Sciatic nerve (tissue), 2 donors: ENCODE data around the gene GPSM1. TPM values are rescaled to one million over a fixed set of nuclear protein-coding genes. Genes with fewer than 3 reads are reported as not detected.
A peak's percentile ranks its signal among the peaks of the same experiment; 100 is the strongest.
"Not testable (repeated sequence)": the region's sequence is repeated elsewhere in the genome, so short reads cannot be mapped to it uniquely, and the experiment has no call there.

Source experiments
- ATAC-seq: fragments of 200-7000 bp; cut with Tn5 transposase; one replicate; pipeline ENCODE4 v1.9.1; 2020; ENCODE audit warnings: mild to moderate bottlenecking, moderate library complexity
- DNase-seq: peaks from one replicate; pipeline ENCODE4 v3.0.0-alpha.2; 2020; ENCODE audit warnings: low spot score
- intact Hi-C: fragments of 100-400 bp; cut with DNase I; formaldehyde crosslinking; loops from one replicate; pipeline ENCODE4 v1.14.2; 2022
- total RNA-seq: library from RNA; stranded (reverse); fragmentation: NEBNext Ultra II Directional; extraction: Animal tissue kit (Norgen Biotek cat#: 25700); gene quantifications from one replicate; pipeline ENCODE4 v1.2.1, GENCODE V29; 2021
- donor health status: DM: no; HTN: no; CAD: no.
- donor health status: DM: no; HTN: no; CAD: no.

The GPSM1 gene
- total RNA-seq, 1 donor from 2014 or later = 43.7 TPM

- ATAC-seq (no peak), DNase-seq (no peak)
- intact Hi-C loops = no loop called here
Measured at GRCh38 chr9:136351252-136351800, 24.0 kb downstream of the GPSM1 start.

GRCh38 chr9:136351868-136352267 lies 24.5 kb downstream of the GPSM1 start:
- ATAC-seq, intact Hi-C loops, DNase-seq: not testable (repeated sequence)

GRCh38 chr9:136352682-136353081 lies 25.3 kb downstream of the GPSM1 start:
- intact Hi-C loops = no loop called here
- DNase-seq (no peak), ATAC-seq (peak; percentile 5)

GRCh38 chr9:136353088-136353487 lies 25.7 kb downstream of the GPSM1 start:
- ATAC-seq (no peak), DNase-seq (no peak)
- intact Hi-C loops = no loop called here

GRCh38 chr9:136353757-136354488 lies 26.6 kb downstream of the GPSM1 start:
- DNase-seq = no peak
- ATAC-seq = peak; percentile 4
- intact Hi-C loops = no loop called here

GRCh38 chr9:136354592-136355085 lies 27.3 kb downstream of the GPSM1 start:
- intact Hi-C loops = no loop called here

GRCh38 chr9:136355616-136356557 lies 28.5 kb downstream of the GPSM1 start:
- DNase-seq (no peak), ATAC-seq (peak; percentile 4)
- intact Hi-C loops = no loop called here

More at GRCh38 chr9:136354592-136355085, 27.3 kb downstream of the GPSM1 start:
- ATAC-seq (peak; percentile 18), DNase-seq (no peak)

GRCh38 chr9:136357202-136357725 lies 29.9 kb downstream of the GPSM1 start:
- intact Hi-C loops = no loop called here
- no peak for DNase-seq
- ATAC-seq = no peak

GRCh38 chr9:136358016-136358415 lies 30.7 kb downstream of the GPSM1 start:
- no peak for DNase-seq
- intact Hi-C loops = no loop called here
- no peak for ATAC-seq

- no peak for DNase-seq
- intact Hi-C loops = no loop called here
Measured at GRCh38 chr9:136358888-136359287, 31.5 kb downstream of the GPSM1 start.

GRCh38 chr9:136359774-136360718 lies 32.7 kb downstream of the GPSM1 start:
- DNase-seq (no peak), ATAC-seq (no peak)
- intact Hi-C loops = no loop called here

More at GRCh38 chr9:136358888-136359287, 31.5 kb downstream of the GPSM1 start:
- no peak for ATAC-seq

- DNase-seq (no peak), ATAC-seq (no peak)
- intact Hi-C loops = no loop called here
Measured at GRCh38 chr9:136361047-136361753, 33.9 kb downstream of the GPSM1 start.

- intact Hi-C loops = no loop called here
- peak; percentile 6 for ATAC-seq
- DNase-seq = no peak
Measured at GRCh38 chr9:136361754-136362449, 34.6 kb downstream of the GPSM1 start.

- no peak for DNase-seq
- ATAC-seq = peak; percentile 8
- intact Hi-C loops = no loop called here
Measured at GRCh38 chr9:136362450-136362784, 35.1 kb downstream of the GPSM1 start.

- intact Hi-C loops = no loop called here
- ATAC-seq (peak; percentile 95), DNase-seq (peak; percentile 99)
Measured at GRCh38 chr9:136363106-136363948, 36.0 kb downstream of the GPSM1 start, which contains the start of gene DNLZ. Gene DNLZ, minus strand, starts transcription at chr9:136363744. Its CDS starts 30 bp downstream, at chr9:136363714.
